Measurements from ENCODE around the gene AMER3. TPM values are rescaled to one million over a fixed set of nuclear protein-coding genes. Genes with fewer than 3 reads are reported as not detected.

Gene AMER3
- total RNA-seq, 1 donor from 2014 or later: not detected

- Histone ChIP-seq H3K4me3 (peak overlapping the region; percentile 59 to 70), H3K36me3 (no peaks in the 10 kb centered on the region), H3K27me3 (no peaks in the 10 kb centered on the region), H3K9me3 (no peaks in the 10 kb centered on the region), H3K27ac (peak overlapping the region; percentile 88 to 90), H3K4me1 (peaks cover 0 to 8% of the 10 kb centered on the region in 2 donors)
- DNase-seq (ENCODE audit: low spot score in 2 of 2): peak; percentile 39 to 93
- peak; percentile 86 to 96 (median 95) for TF ChIP-seq CTCF (IDR thresholded peaks at IDR 0.05)
- intact Hi-C loops (cut with DNase I): loop anchor here (1.0 to 10.0 kb wide), 6 partner anchors 23 to 697 kb away; partner anchors contain the start of genes GPR148, MZT2A and PTPN18
Measured at GRCh38 chr2:130797493-130798435, 42.4 kb downstream of the AMER3 start.

GRCh38 chr2:130798472-130799218 lies 43.3 kb downstream of the AMER3 start:
- DNase-seq (ENCODE audit: low spot score in 2 of 2): no peak
- intact Hi-C loops (cut with DNase I): loop anchor here (1.0 to 10.0 kb wide), 5 partner anchors 22 to 696 kb away; partner anchors contain the start of genes GPR148, MZT2A and PTPN18
- Histone ChIP-seq H3K27me3 (no peaks in the 10 kb centered on the region), H3K4me3 (peak overlapping the region; percentile 59 to 70), H3K27ac (peak overlapping the region; percentile 88 to 90), H3K36me3 (no peaks in the 10 kb centered on the region), H3K9me3 (no peaks in the 10 kb centered on the region), H3K4me1 (peaks cover 0 to 8% of the 10 kb centered on the region in 2 donors)
- TF ChIP-seq CTCF (IDR thresholded peaks at IDR 0.05): no peak

- DNase-seq (ENCODE audit: low spot score in 2 of 2): no peak
- H3K27ac ChIP-seq: no peak overlapping the region
- H3K4me1 ChIP-seq: peaks cover 0 to 8% of the 10 kb centered on the region in 2 donors
- intact Hi-C loops (cut with DNase I): loop anchor here (2.0 to 10.0 kb wide), 4 partner anchors 22 to 696 kb away; partner anchors contain the start of genes GPR148, MZT2A and PTPN18
- no peaks in the 10 kb centered on the region for H3K9me3 ChIP-seq
- no peaks in the 10 kb centered on the region for H3K27me3 ChIP-seq
- H3K36me3 ChIP-seq: no peaks in the 10 kb centered on the region
- H3K4me3 ChIP-seq: no peak overlapping the region
- no peak for TF ChIP-seq CTCF (IDR thresholded peaks at IDR 0.05)
Measured at GRCh38 chr2:130799295-130799694, 44.0 kb downstream of the AMER3 start.

- no peak for TF ChIP-seq CTCF (IDR thresholded peaks at IDR 0.05)
- Histone ChIP-seq H3K4me1 (no peaks in the 10 kb centered on the region), H3K27ac (no peak overlapping the region), H3K36me3 (no peaks in the 10 kb centered on the region), H3K4me3 (no peak overlapping the region), H3K9me3 (no peaks in the 10 kb centered on the region), H3K27me3 (no peaks in the 10 kb centered on the region)
- intact Hi-C loops (cut with DNase I): no loop called here
- DNase-seq (ENCODE audit: low spot score in 2 of 2): peak in 1 of 2 donors; percentile 40
Measured at GRCh38 chr2:130805613-130806012, 50.3 kb downstream of the AMER3 start.

- Histone ChIP-seq H3K4me1 (no peaks in the 10 kb centered on the region), H3K27ac (no peak overlapping the region), H3K36me3 (no peaks in the 10 kb centered on the region), H3K27me3 (no peaks in the 10 kb centered on the region), H3K4me3 (no peak overlapping the region), H3K9me3 (no peaks in the 10 kb centered on the region)
- intact Hi-C loops (cut with DNase I): no loop called here
- peak in 1 of 2 donors; percentile 11 for DNase-seq (ENCODE audit: low spot score in 2 of 2)
- no peak for TF ChIP-seq CTCF (IDR thresholded peaks at IDR 0.05)
Measured at GRCh38 chr2:130806370-130806769, 51.0 kb downstream of the AMER3 start.

Measured in ascending aorta (tissue), 2 donors.